Thyroid gland (tissue), 4 donors: Measurements from ENCODE around the gene GUCY1A1. TPM values are rescaled to one million over a fixed set of nuclear protein-coding genes. Genes with fewer than 3 reads are reported as not detected.

Experiments used
- DNase-seq, 2 donors: peaks; one replicate each; pipeline ENCODE4 v3.0.0-alpha.2; 2019
- H3K27ac ChIP-seq, 3 donors: fragments of 200-600 bp; sonication (generic); 1 replicate in 2 of 3; 2 replicates in 1 of 3; pipeline ENCODE4 v1.5.1; 2016 to 2019; ENCODE audit warnings: mild to moderate bottlenecking in 1 of 3, moderate library complexity in 1 of 3
- H3K27me3 ChIP-seq: fragments of 200-600 bp; sonication (generic); one replicate; pipeline ENCODE4 v1.5.1; 2019
- H3K36me3 ChIP-seq, 2 donors: fragments of 200-600 bp; sonication (generic); one replicate each; pipeline ENCODE4 v1.5.1; 2016 to 2019
- H3K4me1 ChIP-seq, 2 donors: fragments of 200-600 bp; sonication (generic); one replicate each; pipeline ENCODE4 v1.5.1; 2017 to 2019
- H3K4me3 ChIP-seq, 3 donors: fragments of 200-600 bp; sonication (generic); replicated peaks in 1 of 3; 1 replicate in 2 of 3; 2 replicates in 1 of 3; pipeline ENCODE4 v1.5.1; 2016; ENCODE audit warnings: mild to moderate bottlenecking in 1 of 3
- H3K9me3 ChIP-seq: fragments of 200-600 bp; sonication (generic); one replicate; pipeline ENCODE4 v1.5.1; 2017
- CTCF ChIP-seq, 6 experiments: fragments of 200-600 bp in 3 of 6; fragments of 450-650 bp in 3 of 6; sonication (generic) in 3 of 6; IDR thresholded peaks; one replicate each; pipeline ENCODE4 v1.5.1; 2016 to 2019; ENCODE audit warnings: antibody characterized with exemption in 6 of 6, mild to moderate bottlenecking in 2 of 6, inconsistent platforms in 1 of 6, moderate library complexity in 1 of 6
- POLR2A ChIP-seq, 2 donors: fragments of 450-650 bp; IDR thresholded peaks; one replicate each; pipeline ENCODE4 v1.6.1; 2017; ENCODE audit warnings: antibody characterized with exemption in 2 of 2, mild to moderate bottlenecking in 2 of 2, moderate library complexity in 1 of 2
- WGBS, 2 donors: methylation state at CpG; one replicate each; pipeline ENCODE4 v1.1.5; 2017; 5-methylcytosine and 5-hydroxymethylcytosine counted together
- intact Hi-C: fragments of 100-400 bp; cut with DNase I; formaldehyde crosslinking; loops from one replicate; pipeline ENCODE4 v1.15.1; 2023
- total RNA-seq, 4 donors: library from RNA; depleted of rRNA; stranded (reverse); fragments of >200 nt; gene quantifications; one replicate each; pipeline ENCODE4 v1.2.3, GENCODE V29; 2016

GUCY1A1 gene
- total RNA-seq, 4 donors from 2014 or later = 11.4 to 25.8 (median 17.5) TPM

- H3K9me3 ChIP-seq = no peaks in the 10 kb centered on the region
- 91 to 93% methylated on average over 3 of the region's 3 CpGs for WGBS, 2 donors
- DNase-seq = no peak
- H3K36me3 ChIP-seq = no peaks in the 10 kb centered on the region
- H3K4me1 ChIP-seq = peaks cover 0 to 16% of the 10 kb centered on the region in 2 donors
- intact Hi-C loops = loop anchor here (5.0 kb wide), 1 partner anchor 94 kb away; the partner anchor contains the start of gene GUCY1A1
- H3K4me3 ChIP-seq = no peak overlapping the region
- TF ChIP-seq POLR2A (IDR thresholded peaks at IDR 0.05) (no peak), CTCF (IDR thresholded peaks at IDR 0.05) (no peak)
- no peak overlapping the region for H3K27ac ChIP-seq
- H3K27me3 ChIP-seq = no peaks in the 10 kb centered on the region
Measured at GRCh38 chr4:155761047-155761446, 94.4 kb downstream of the GUCY1A1 start.

- H3K27me3 ChIP-seq = no peaks in the 10 kb centered on the region
- no peaks in the 10 kb centered on the region for H3K36me3 ChIP-seq
- TF ChIP-seq CTCF (IDR thresholded peaks at IDR 0.05) = no peak
- TF ChIP-seq POLR2A (IDR thresholded peaks at IDR 0.05) = no peak
- no peak for DNase-seq
- H3K4me1 ChIP-seq = peaks cover 0 to 16% of the 10 kb centered on the region in 2 donors
- no peak overlapping the region for H3K27ac ChIP-seq
- intact Hi-C loops = loop anchor here (5.0 kb wide), 1 partner anchor 95 kb away; the partner anchor contains the start of gene GUCY1A1
- no peaks in the 10 kb centered on the region for H3K9me3 ChIP-seq
- no peak overlapping the region for H3K4me3 ChIP-seq
Measured at GRCh38 chr4:155761916-155762315, 95.3 kb downstream of the GUCY1A1 start.

GRCh38 chr4:155762334-155762733 lies 95.7 kb downstream of the GUCY1A1 start:
- Histone ChIP-seq H3K4me1 (peaks cover 0 to 16% of the 10 kb centered on the region in 2 donors), H3K4me3 (no peak overlapping the region), H3K27me3 (no peaks in the 10 kb centered on the region), H3K27ac (no peak overlapping the region), H3K9me3 (no peaks in the 10 kb centered on the region), H3K36me3 (no peaks in the 10 kb centered on the region)
- no peak for TF ChIP-seq POLR2A (IDR thresholded peaks at IDR 0.05)
- no peak for TF ChIP-seq CTCF (IDR thresholded peaks at IDR 0.05)
- no peak for DNase-seq
- intact Hi-C loops = loop anchor here (5.0 kb wide), 1 partner anchor 95 kb away; the partner anchor contains the start of gene GUCY1A1

- no peak overlapping the region for H3K27ac ChIP-seq
- H3K9me3 ChIP-seq = no peaks in the 10 kb centered on the region
- no peaks in the 10 kb centered on the region for H3K27me3 ChIP-seq
- no peak overlapping the region for H3K4me3 ChIP-seq
- H3K36me3 ChIP-seq = no peaks in the 10 kb centered on the region
- DNase-seq = no peak
- intact Hi-C loops = loop anchor here (5.0 kb wide), 1 partner anchor 96 kb away; the partner anchor contains the start of gene GUCY1A1
- TF ChIP-seq CTCF (IDR thresholded peaks at IDR 0.05) (no peak), POLR2A (IDR thresholded peaks at IDR 0.05) (no peak)
- WGBS, 2 donors = 92 to 95% methylated on average over 2 of the region's 2 CpGs
- H3K4me1 ChIP-seq = peaks cover 0 to 16% of the 10 kb centered on the region in 2 donors
Measured at GRCh38 chr4:155763551-155763950, 96.9 kb downstream of the GUCY1A1 start.

GRCh38 chr4:155765149-155765548 lies 98.5 kb downstream of the GUCY1A1 start:
- H3K27ac ChIP-seq = no peak overlapping the region
- TF ChIP-seq POLR2A (IDR thresholded peaks at IDR 0.05) = no peak
- TF ChIP-seq CTCF (IDR thresholded peaks at IDR 0.05) = no peak
- no peaks in the 10 kb centered on the region for H3K27me3 ChIP-seq
- H3K4me3 ChIP-seq = no peak overlapping the region
- H3K9me3 ChIP-seq = no peaks in the 10 kb centered on the region
- 77 to 83% methylated on average over 3 of the region's 3 CpGs for WGBS, 2 donors
- H3K4me1 ChIP-seq = peaks cover 0 to 13% of the 10 kb centered on the region in 2 donors
- H3K36me3 ChIP-seq = no peaks in the 10 kb centered on the region
- no peak for DNase-seq
- intact Hi-C loops = no loop called here
